ENCODE measurements around the gene NKRF.
A peak's percentile ranks its signal among the peaks of the same experiment; 100 is the strongest.

Gene NKRF

GRCh38 chrX:119565107-119565663 lies 41.0 kb downstream of the NKRF start, which contains the start of gene STEEP1:
Gene STEEP1 (minus strand): TSS chrX:119565409. CDS start chrX:119565355, 54 bp downstream.
- Mint-ChIP-seq H3K36me3 (ENCODE audit: low read depth) (peaks cover 4% of the 10 kb centered on the region), H3K27ac (peak within 1 kb of the TSS; percentile 99), H3K9me3 (peaks cover 64% of the 10 kb centered on the region), H3K27me3 (ENCODE audit: low read depth, poor library complexity) (peaks cover 11% of the 10 kb centered on the region), H3K4me1 (peaks cover 7% of the 10 kb centered on the region), H3K4me3 (peak within 1 kb of the TSS; percentile 90)
- DNase-seq: peak; percentile 79
- no peak for TF ChIP-seq CTCF (IDR thresholded peaks at IDR 0.05)

GRCh38 chrX:119552508-119552907 lies 53.7 kb downstream of the NKRF start:
- Mint-ChIP-seq H3K4me1 (no peaks in the 10 kb centered on the region), H3K36me3 (ENCODE audit: low read depth) (peaks cover 11% of the 10 kb centered on the region), H3K4me3 (no peak overlapping the region), H3K9me3 (peaks cover 54% of the 10 kb centered on the region), H3K27ac (no peak overlapping the region), H3K27me3 (ENCODE audit: low read depth, poor library complexity) (peaks cover 2% of the 10 kb centered on the region)
- no peak for TF ChIP-seq CTCF (IDR thresholded peaks at IDR 0.05)
- no peak for DNase-seq

- H3K4me3 Mint-ChIP-seq: no peak overlapping the region
- no peak for TF ChIP-seq CTCF (IDR thresholded peaks at IDR 0.05)
- H3K4me1 Mint-ChIP-seq: no peaks in the 10 kb centered on the region
- DNase-seq: no peak
- peaks cover 4% of the 10 kb centered on the region for H3K36me3 Mint-ChIP-seq (ENCODE audit: low read depth)
- peaks cover 39% of the 10 kb centered on the region for H3K9me3 Mint-ChIP-seq
- no peak overlapping the region for H3K27ac Mint-ChIP-seq
- H3K27me3 Mint-ChIP-seq (ENCODE audit: low read depth, poor library complexity): no peaks in the 10 kb centered on the region
Measured at GRCh38 chrX:119549327-119550016, 56.8 kb downstream of the NKRF start.

- Mint-ChIP-seq H3K36me3 (ENCODE audit: low read depth) (peaks cover 23% of the 10 kb centered on the region), H3K9me3 (peaks cover 27% of the 10 kb centered on the region), H3K27ac (no peak overlapping the region), H3K27me3 (ENCODE audit: low read depth, poor library complexity) (peaks cover 3% of the 10 kb centered on the region), H3K4me1 (no peaks in the 10 kb centered on the region), H3K4me3 (no peak overlapping the region)
- no peak for TF ChIP-seq CTCF (IDR thresholded peaks at IDR 0.05)
- DNase-seq: no peak
Measured at GRCh38 chrX:119541188-119541587, 65.0 kb downstream of the NKRF start.

- no peak overlapping the region for H3K27ac Mint-ChIP-seq
- no peaks in the 10 kb centered on the region for H3K4me1 Mint-ChIP-seq
- H3K9me3 Mint-ChIP-seq: peaks cover 32% of the 10 kb centered on the region
- no peak for TF ChIP-seq CTCF (IDR thresholded peaks at IDR 0.05)
- no peak overlapping the region for H3K4me3 Mint-ChIP-seq
- DNase-seq: no peak
- peaks cover 3% of the 10 kb centered on the region for H3K27me3 Mint-ChIP-seq (ENCODE audit: low read depth, poor library complexity)
- peaks cover 29% of the 10 kb centered on the region for H3K36me3 Mint-ChIP-seq (ENCODE audit: low read depth)
Measured at GRCh38 chrX:119539872-119540271, 66.4 kb downstream of the NKRF start.

All from nephron progenitor cell (in vitro differentiated cells).